ENCODE results near the gene ZNF597.

ZNF597 gene

DNA sequence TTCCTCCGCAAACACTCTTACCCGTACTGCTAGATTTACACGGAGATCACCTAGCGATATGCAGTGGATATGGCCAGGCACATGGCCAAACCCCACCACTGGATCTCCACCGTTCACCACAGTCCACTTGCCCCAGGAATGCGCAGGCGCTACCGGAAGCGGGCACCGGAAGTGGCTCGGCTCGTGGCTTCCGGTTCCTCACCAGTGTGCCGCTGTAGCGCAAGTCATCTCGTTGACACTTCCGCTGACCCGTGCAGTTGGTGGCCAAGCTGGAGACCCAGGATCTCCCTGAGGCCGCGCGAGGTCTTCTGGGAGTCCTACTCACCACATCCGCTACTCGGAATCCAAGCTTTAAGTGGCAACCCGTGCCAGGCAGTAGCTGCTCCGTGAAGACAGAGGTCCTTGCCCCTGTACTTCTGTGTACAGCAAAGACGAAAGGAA is 11.5 kb downstream of the ZNF597 start:
- TF ChIP-seq, protein P1, sequence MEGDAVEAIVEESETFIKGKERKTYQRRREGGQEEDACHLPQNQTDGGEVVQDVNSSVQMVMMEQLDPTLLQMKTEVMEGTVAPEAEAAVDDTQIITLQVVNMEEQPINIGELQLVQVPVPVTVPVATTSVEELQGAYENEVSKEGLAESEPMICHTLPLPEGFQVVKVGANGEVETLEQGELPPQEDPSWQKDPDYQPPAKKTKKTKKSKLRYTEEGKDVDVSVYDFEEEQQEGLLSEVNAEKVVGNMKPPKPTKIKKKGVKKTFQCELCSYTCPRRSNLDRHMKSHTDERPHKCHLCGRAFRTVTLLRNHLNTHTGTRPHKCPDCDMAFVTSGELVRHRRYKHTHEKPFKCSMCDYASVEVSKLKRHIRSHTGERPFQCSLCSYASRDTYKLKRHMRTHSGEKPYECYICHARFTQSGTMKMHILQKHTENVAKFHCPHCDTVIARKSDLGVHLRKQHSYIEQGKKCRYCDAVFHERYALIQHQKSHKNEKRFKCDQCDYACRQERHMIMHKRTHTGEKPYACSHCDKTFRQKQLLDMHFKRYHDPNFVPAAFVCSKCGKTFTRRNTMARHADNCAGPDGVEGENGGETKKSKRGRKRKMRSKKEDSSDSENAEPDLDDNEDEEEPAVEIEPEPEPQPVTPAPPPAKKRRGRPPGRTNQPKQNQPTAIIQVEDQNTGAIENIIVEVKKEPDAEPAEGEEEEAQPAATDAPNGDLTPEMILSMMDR (IDR thresholded peaks at IDR 0.05; ENCODE audit: low read length) = no peak
- TF ChIP-seq EZH2 (IDR thresholded peaks at IDR 0.05; ENCODE audit: borderline replicate concordance, low read length) = no peak
- Histone ChIP-seq H3K4me1 (ENCODE audit: insufficient read depth, low read length, severe bottlenecking) (no peaks in the 10 kb centered on the region), H4K20me1 (ENCODE audit: insufficient read depth, low read length) (no peaks in the 10 kb centered on the region), H3K4me3 (ENCODE audit: low read depth, low read length, poor library complexity, severe bottlenecking) (peak overlapping the region; percentile 19), H3K4me2 (ENCODE audit: low read length) (no peak overlapping the region; the same call in 1 of the 2 replicates), H3F3A (ENCODE audit: insufficient read depth, low read length) (no peaks in the 10 kb centered on the region), H3K27me3 (ENCODE audit: insufficient read depth, low read length) (no peaks in the 10 kb centered on the region), H3K9me2 (ENCODE audit: low read depth, low read length) (no peaks in the 10 kb centered on the region), H3K9ac (ENCODE audit: low read length) (no peak overlapping the region), H3K27ac (ENCODE audit: low read depth, low read length, poor library complexity, severe bottlenecking) (no peak overlapping the region), H3K9me3 (ENCODE audit: low read length) (peaks cover 9% of the 10 kb centered on the region; the same call in 1 of the 2 replicates), H3K36me3 (ENCODE audit: insufficient read depth, low read length) (peaks cover 22% of the 10 kb centered on the region), H2AFZ (ENCODE audit: low read length) (no peak overlapping the region), H3K79me2 (ENCODE audit: insufficient read depth, low read length) (no peaks in the 10 kb centered on the region)

DNA sequence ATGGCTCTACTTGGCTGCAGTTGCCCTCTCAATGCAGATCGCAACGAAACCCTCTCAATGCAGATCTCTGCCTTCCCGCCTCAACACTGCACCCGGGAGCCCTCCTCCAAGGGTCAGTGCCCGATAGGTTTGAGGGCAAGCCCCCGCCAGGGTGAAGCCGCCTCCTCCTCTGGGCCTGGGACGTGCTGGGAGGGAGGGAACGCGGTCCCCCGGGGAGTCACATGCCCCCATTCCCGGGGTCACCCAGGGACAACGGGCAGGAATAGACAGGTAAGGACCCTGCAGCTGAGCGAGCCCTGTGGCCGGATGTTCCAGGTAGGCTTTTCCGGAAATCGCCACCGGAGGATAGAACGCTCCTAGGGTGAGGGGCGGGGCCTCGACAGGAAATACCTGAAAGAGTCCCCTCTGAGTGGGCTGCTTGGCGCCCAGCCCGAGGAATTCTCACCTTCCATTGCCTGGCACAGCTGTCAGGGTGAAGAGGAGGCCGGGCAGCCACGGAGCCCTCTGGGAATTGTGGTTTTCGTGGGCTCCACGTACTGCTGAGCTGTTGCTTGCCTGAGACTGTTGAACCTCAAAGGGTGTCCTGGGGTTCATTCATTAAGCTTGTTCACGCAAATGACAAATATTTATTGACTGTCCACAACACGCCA is 29.4 kb downstream of the ZNF597 start:
- Histone ChIP-seq H3K9me3 (ENCODE audit: low read length) (peaks cover 23% of the 10 kb centered on the region), H3K27me3 (ENCODE audit: insufficient read depth, low read length) (no peaks in the 10 kb centered on the region), H3K4me1 (ENCODE audit: insufficient read depth, low read length, severe bottlenecking) (no peaks in the 10 kb centered on the region), H3K79me2 (ENCODE audit: insufficient read depth, low read length) (no peaks in the 10 kb centered on the region), H3K36me3 (ENCODE audit: insufficient read depth, low read length) (peaks cover 7% of the 10 kb centered on the region), H2AFZ (ENCODE audit: low read length) (no peak overlapping the region), H4K20me1 (ENCODE audit: insufficient read depth, low read length) (no peaks in the 10 kb centered on the region), H3K4me2 (ENCODE audit: low read length) (no peak overlapping the region), H3K9ac (ENCODE audit: low read length) (no peak overlapping the region), H3K4me3 (ENCODE audit: low read depth, low read length, poor library complexity, severe bottlenecking) (no peak overlapping the region), H3K27ac (ENCODE audit: low read depth, low read length, poor library complexity, severe bottlenecking) (no peak overlapping the region), H3F3A (ENCODE audit: insufficient read depth, low read length) (no peaks in the 10 kb centered on the region), H3K9me2 (ENCODE audit: low read depth, low read length) (no peaks in the 10 kb centered on the region)
- TF ChIP-seq EZH2 (IDR thresholded peaks at IDR 0.05; ENCODE audit: borderline replicate concordance, low read length) = no peak
- TF ChIP-seq, protein P1 (IDR thresholded peaks at IDR 0.05; ENCODE audit: low read length) = no peak

DNA sequence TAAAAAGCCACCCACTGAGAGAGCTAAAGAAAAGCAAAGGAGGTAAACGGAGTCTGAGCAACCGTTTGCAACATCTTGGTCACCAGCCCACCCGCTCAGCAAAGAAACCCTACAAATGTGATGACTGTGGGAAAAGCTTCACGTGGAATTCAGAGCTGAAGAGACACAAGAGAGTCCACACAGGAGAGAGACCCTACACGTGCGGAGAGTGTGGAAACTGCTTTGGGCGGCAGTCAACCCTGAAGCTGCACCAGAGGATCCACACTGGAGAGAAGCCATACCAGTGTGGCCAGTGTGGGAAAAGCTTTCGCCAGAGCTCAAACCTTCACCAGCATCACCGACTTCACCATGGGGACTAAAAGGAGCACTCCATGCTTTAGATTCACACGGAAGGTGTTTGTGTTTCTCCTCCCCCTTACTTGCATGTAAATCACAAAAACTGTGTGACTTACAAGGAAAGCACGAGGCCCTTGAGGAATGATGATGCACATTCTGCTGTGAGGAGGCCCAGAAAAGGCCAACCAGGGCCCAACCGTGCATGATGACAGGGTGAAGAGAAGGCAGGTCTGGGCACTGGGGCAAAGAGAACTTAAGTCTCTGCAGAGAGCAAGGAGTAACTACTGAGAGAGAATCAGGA is 34.6 kb downstream of the ZNF597 start:
- H3K36me3 ChIP-seq (ENCODE audit: insufficient read depth, low read length) = peaks cover 58% of the 10 kb centered on the region
- H3K79me2 ChIP-seq (ENCODE audit: insufficient read depth, low read length) = no peaks in the 10 kb centered on the region
- peaks cover 3% of the 10 kb centered on the region for H3K4me1 ChIP-seq (ENCODE audit: insufficient read depth, low read length, severe bottlenecking)
- H3K27ac ChIP-seq (ENCODE audit: low read depth, low read length, poor library complexity, severe bottlenecking) = no peak overlapping the region
- no peak overlapping the region for H2AFZ ChIP-seq (ENCODE audit: low read length)
- no peak for TF ChIP-seq EZH2 (IDR thresholded peaks at IDR 0.05; ENCODE audit: borderline replicate concordance, low read length)
- TF ChIP-seq, protein P1 (IDR thresholded peaks at IDR 0.05; ENCODE audit: low read length) = no peak
- H3K4me3 ChIP-seq (ENCODE audit: low read depth, low read length, poor library complexity, severe bottlenecking) = no peak overlapping the region
- no peaks in the 10 kb centered on the region for H3K9me2 ChIP-seq (ENCODE audit: low read depth, low read length)
- H3K9me3 ChIP-seq (ENCODE audit: low read length) = peaks cover 43% of the 10 kb centered on the region
- no peaks in the 10 kb centered on the region for H4K20me1 ChIP-seq (ENCODE audit: insufficient read depth, low read length)
- H3K27me3 ChIP-seq (ENCODE audit: insufficient read depth, low read length) = no peaks in the 10 kb centered on the region
- no peak overlapping the region for H3K4me2 ChIP-seq (ENCODE audit: low read length)
- H3K9ac ChIP-seq (ENCODE audit: low read length) = no peak overlapping the region
- H3F3A ChIP-seq (ENCODE audit: insufficient read depth, low read length) = no peaks in the 10 kb centered on the region
